Adrenal gland (tissue), 5 donors: Measurements from ENCODE around the gene CCDC167.

Source experiments
- POLR2A ChIP-seq, 2 donors: fragments of 450-650 bp; IDR thresholded peaks; one replicate each; pipeline ENCODE4 v1.6.1; 2017; ENCODE audit warnings: antibody characterized with exemption in 2 of 2, mild to moderate bottlenecking in 2 of 2, moderate library complexity in 1 of 2
- TF ChIP-seq, protein P1 (sequence below), 6 experiments: fragments of 450-650 bp in 4 of 6; fragments of 200-600 bp in 2 of 6; sonication (generic) in 1 of 6; IDR thresholded peaks; 1 replicate in 5 of 6; 2 replicates in 1 of 6; pipeline versions ENCODE4 v1.5.1 to v1.8.0; 2016 to 2021; ENCODE audit warnings: antibody characterized with exemption in 6 of 6, mild to moderate bottlenecking in 2 of 6, moderate library complexity in 1 of 6
- donor health status: DM: no; HTN: no; CAD: no.

GRCh38 chr6:37493661-37493995 is 6.1 kb downstream of the CCDC167 start:
- no peak for TF ChIP-seq POLR2A (IDR thresholded peaks at IDR 0.05)
- TF ChIP-seq, protein P1, sequence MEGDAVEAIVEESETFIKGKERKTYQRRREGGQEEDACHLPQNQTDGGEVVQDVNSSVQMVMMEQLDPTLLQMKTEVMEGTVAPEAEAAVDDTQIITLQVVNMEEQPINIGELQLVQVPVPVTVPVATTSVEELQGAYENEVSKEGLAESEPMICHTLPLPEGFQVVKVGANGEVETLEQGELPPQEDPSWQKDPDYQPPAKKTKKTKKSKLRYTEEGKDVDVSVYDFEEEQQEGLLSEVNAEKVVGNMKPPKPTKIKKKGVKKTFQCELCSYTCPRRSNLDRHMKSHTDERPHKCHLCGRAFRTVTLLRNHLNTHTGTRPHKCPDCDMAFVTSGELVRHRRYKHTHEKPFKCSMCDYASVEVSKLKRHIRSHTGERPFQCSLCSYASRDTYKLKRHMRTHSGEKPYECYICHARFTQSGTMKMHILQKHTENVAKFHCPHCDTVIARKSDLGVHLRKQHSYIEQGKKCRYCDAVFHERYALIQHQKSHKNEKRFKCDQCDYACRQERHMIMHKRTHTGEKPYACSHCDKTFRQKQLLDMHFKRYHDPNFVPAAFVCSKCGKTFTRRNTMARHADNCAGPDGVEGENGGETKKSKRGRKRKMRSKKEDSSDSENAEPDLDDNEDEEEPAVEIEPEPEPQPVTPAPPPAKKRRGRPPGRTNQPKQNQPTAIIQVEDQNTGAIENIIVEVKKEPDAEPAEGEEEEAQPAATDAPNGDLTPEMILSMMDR (IDR thresholded peaks at IDR 0.05), result no peak
